Measurements from ENCODE around the gene TGFB3. TPM values are rescaled to one million over a fixed set of nuclear protein-coding genes. Genes with fewer than 3 reads are reported as not detected.

TGFB3 gene
- total RNA-seq, 2 experiments from 2014 or later: 8.4 to 11.8 TPM

DNA sequence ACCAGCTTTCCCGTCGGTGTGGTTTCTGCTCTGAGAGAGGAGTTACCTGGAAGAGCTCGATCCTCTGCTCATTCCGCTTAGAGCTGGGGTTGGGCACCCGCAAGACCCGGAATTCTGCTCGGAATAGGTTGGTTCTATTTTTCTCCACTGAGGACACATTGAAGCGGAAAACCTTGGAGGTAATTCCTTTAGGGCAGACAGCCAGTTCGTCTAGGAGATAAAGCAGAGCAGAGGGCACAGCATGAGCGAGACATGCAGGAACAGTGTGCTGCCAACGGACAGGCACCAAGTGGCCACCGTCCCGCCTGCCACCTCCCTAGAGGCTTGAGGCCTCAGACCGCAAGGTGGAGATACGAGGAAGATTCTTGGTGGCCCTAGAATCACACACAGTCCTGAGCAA, 10.3 kb downstream of the TGFB3 start:
- Mint-ChIP-seq H3K27me3 (no peaks in the 10 kb centered on the region), H3K4me3 (no peak overlapping the region), H3K36me3 (ENCODE audit: low read depth) (peaks cover 26% of the 10 kb centered on the region), H3K9me3 (no peaks in the 10 kb centered on the region), H3K27ac (no peak overlapping the region), H3K4me1 (ENCODE audit: low read depth) (no peaks in the 10 kb centered on the region)
- peaks cover 6% of the 10 kb centered on the region for H3K36me3 ChIP-seq (ENCODE audit: insufficient read depth, low read length)
- H3K27me3 ChIP-seq (ENCODE audit: control insufficient read depth in 1 of 2, insufficient read depth in 2 of 2, low read length in 2 of 2): no peaks in the 10 kb centered on the region
- ChIA-PET CTCF (no interaction called here), POLR2A (no interaction called here)
- DNase-seq (no peak), ATAC-seq (ENCODE audit: poor library complexity) (no peak)
- TF ChIP-seq, protein P1, sequence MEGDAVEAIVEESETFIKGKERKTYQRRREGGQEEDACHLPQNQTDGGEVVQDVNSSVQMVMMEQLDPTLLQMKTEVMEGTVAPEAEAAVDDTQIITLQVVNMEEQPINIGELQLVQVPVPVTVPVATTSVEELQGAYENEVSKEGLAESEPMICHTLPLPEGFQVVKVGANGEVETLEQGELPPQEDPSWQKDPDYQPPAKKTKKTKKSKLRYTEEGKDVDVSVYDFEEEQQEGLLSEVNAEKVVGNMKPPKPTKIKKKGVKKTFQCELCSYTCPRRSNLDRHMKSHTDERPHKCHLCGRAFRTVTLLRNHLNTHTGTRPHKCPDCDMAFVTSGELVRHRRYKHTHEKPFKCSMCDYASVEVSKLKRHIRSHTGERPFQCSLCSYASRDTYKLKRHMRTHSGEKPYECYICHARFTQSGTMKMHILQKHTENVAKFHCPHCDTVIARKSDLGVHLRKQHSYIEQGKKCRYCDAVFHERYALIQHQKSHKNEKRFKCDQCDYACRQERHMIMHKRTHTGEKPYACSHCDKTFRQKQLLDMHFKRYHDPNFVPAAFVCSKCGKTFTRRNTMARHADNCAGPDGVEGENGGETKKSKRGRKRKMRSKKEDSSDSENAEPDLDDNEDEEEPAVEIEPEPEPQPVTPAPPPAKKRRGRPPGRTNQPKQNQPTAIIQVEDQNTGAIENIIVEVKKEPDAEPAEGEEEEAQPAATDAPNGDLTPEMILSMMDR (IDR thresholded peaks at IDR 0.05): no peak
- no peaks in the 10 kb centered on the region for H3K4me1 ChIP-seq (ENCODE audit: insufficient read depth, low read length)
- no peak overlapping the region for H3K27ac ChIP-seq (ENCODE audit: low read depth in 1 of 2, low read length in 2 of 2)
- intact Hi-C loops (cut with DNase I, micrococcal nuclease): no loop called here
- no peaks in the 10 kb centered on the region for H3K9me3 ChIP-seq (ENCODE audit: control insufficient read depth in 1 of 2, insufficient read depth in 1 of 2, low read length in 2 of 2)
- H3K4me3 ChIP-seq (ENCODE audit: low read length): no peak overlapping the region

DNA sequence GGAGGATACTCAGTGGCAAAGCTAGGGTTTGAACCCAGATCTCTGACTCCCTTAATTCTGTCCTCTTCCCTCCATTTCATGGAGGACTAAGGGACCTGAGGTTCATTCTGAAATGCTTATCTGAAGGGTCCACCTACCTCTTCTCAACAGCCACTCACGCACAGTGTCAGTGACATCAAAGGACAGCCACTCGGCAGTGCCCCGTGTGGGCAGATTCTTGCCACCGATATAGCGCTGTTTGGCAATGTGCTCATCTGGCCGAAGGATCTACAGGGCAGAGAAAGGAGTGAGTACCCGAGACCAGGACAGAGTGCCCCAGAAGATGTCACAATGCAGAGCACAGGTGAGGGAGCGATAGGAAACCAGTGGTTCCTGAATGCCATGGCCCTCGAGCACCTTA, 10.8 kb downstream of the TGFB3 start:
- Histone ChIP-seq H3K4me1 (ENCODE audit: insufficient read depth, low read length) (no peaks in the 10 kb centered on the region), H3K27ac (ENCODE audit: low read depth in 1 of 2, low read length in 2 of 2) (no peak overlapping the region), H3K27me3 (ENCODE audit: control insufficient read depth in 1 of 2, insufficient read depth in 2 of 2, low read length in 2 of 2) (no peaks in the 10 kb centered on the region), H3K4me3 (ENCODE audit: low read length) (no peak overlapping the region), H3K9me3 (ENCODE audit: control insufficient read depth in 1 of 2, insufficient read depth in 1 of 2, low read length in 2 of 2) (no peaks in the 10 kb centered on the region), H3K36me3 (ENCODE audit: insufficient read depth, low read length) (peaks cover 6% of the 10 kb centered on the region)
- POLR2A ChIA-PET: no interaction called here
- no peak for ATAC-seq (ENCODE audit: poor library complexity)
- Mint-ChIP-seq H3K9me3 (no peaks in the 10 kb centered on the region), H3K36me3 (ENCODE audit: low read depth) (peaks cover 32% of the 10 kb centered on the region), H3K4me3 (no peak overlapping the region), H3K27me3 (no peaks in the 10 kb centered on the region), H3K4me1 (ENCODE audit: low read depth) (no peaks in the 10 kb centered on the region), H3K27ac (no peak overlapping the region)
- TF ChIP-seq, protein P1 (IDR thresholded peaks at IDR 0.05): no peak
- intact Hi-C loops (cut with DNase I, micrococcal nuclease): no loop called here
- no peak for DNase-seq
- CTCF ChIA-PET: no interaction called here

DNA sequence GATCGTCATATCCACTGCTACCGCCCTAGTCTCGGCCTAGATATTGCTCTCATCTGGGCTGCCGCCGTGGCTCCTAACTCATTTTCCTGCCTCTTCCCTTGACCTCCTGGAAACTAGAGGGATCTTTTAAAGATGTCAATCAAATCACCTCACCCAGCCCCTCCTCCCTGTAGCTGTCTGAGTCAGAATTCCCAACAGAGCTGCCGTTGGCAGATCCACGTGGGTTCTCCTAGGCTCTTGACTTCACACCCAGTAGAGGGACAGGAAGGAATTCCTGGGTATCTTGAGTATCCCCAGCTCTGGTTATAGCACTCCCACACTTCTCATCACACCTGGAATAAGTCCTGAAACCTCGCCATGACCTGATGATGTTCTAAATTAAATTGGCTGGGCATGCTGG, 11.9 kb downstream of the TGFB3 start:
- H3K4me1 Mint-ChIP-seq (ENCODE audit: low read depth): no peaks in the 10 kb centered on the region
- CTCF ChIA-PET: no interaction called here
- no peaks in the 10 kb centered on the region for H3K27me3 Mint-ChIP-seq
- Histone ChIP-seq H3K4me1 (ENCODE audit: insufficient read depth, low read length) (no peaks in the 10 kb centered on the region), H3K27me3 (ENCODE audit: control insufficient read depth in 1 of 2, insufficient read depth in 2 of 2, low read length in 2 of 2) (no peaks in the 10 kb centered on the region), H3K4me3 (ENCODE audit: low read length) (no peak overlapping the region), H3K27ac (ENCODE audit: low read depth in 1 of 2, low read length in 2 of 2) (no peak overlapping the region), H3K9me3 (ENCODE audit: control insufficient read depth in 1 of 2, insufficient read depth in 1 of 2, low read length in 2 of 2) (no peaks in the 10 kb centered on the region), H3K36me3 (ENCODE audit: insufficient read depth, low read length) (peaks cover 9% of the 10 kb centered on the region)
- POLR2A ChIA-PET: no interaction called here
- ATAC-seq (ENCODE audit: poor library complexity): no peak
- DNase-seq: no peak
- intact Hi-C loops (cut with DNase I, micrococcal nuclease): no loop called here
- H3K36me3 Mint-ChIP-seq (ENCODE audit: low read depth): peaks cover 41% of the 10 kb centered on the region
- H3K27ac Mint-ChIP-seq: no peak overlapping the region
- no peaks in the 10 kb centered on the region for H3K9me3 Mint-ChIP-seq
- no peak overlapping the region for H3K4me3 Mint-ChIP-seq
- TF ChIP-seq, protein P1 (IDR thresholded peaks at IDR 0.05): no peak
